HEK293 (cell line): ENCODE results near the gene FOXP4.
A peak's percentile ranks its signal among the peaks of the same experiment; 100 is the strongest.

Source experiments
- FEZF1 ChIP-seq: fragments of 450-650 bp; formaldehyde crosslinking; IDR thresholded peaks from 2 replicates; pipeline ENCODE4 v1.5.1; 2016; ENCODE audit warnings: missing biosample characterization, missing genetic modification characterization
- KLF16 ChIP-seq: fragments of 450-650 bp; formaldehyde crosslinking; IDR thresholded peaks from 2 replicates; pipeline ENCODE4 v1.5.1; 2017; ENCODE audit warnings: missing biosample characterization, missing genetic modification characterization
- SETDB1 ChIP-seq: IDR thresholded peaks from one replicate; pipeline ENCODE4 v1.6.1; 2017; ENCODE audit warnings: mild to moderate bottlenecking, low read length, moderate library complexity, mixed read lengths; ENCODE audit not compliant: insufficient read length
- ZFP69B ChIP-seq: fragments of 450-650 bp; formaldehyde crosslinking; IDR thresholded peaks from 2 replicates; pipeline ENCODE4 v1.5.1; 2016; ENCODE audit warnings: missing biosample characterization, missing genetic modification characterization
- ZNF157 ChIP-seq: fragments of 450-650 bp; formaldehyde crosslinking; IDR thresholded peaks from 2 replicates; pipeline ENCODE4 v1.5.1; 2016; ENCODE audit warnings: missing biosample characterization, missing genetic modification characterization
- ZNF423 ChIP-seq: fragments of 450-650 bp; formaldehyde crosslinking; IDR thresholded peaks from 2 replicates; pipeline ENCODE4 v1.5.1; 2016; ENCODE audit warnings: missing biosample characterization, missing genetic modification characterization
- ZNF473 ChIP-seq: fragments of 450-650 bp; formaldehyde crosslinking; IDR thresholded peaks from 2 replicates; pipeline ENCODE4 v1.5.1; 2017; ENCODE audit warnings: missing biosample characterization, missing genetic modification characterization
- ZNF501 ChIP-seq: fragments of 450-650 bp; formaldehyde crosslinking; IDR thresholded peaks from 2 replicates; pipeline ENCODE4 v1.5.1; 2016; ENCODE audit warnings: missing biosample characterization, missing genetic modification characterization
- ZNF510 ChIP-seq: fragments of 450-650 bp; formaldehyde crosslinking; IDR thresholded peaks from 2 replicates; pipeline ENCODE4 v1.5.1; 2018; ENCODE audit warnings: mild to moderate bottlenecking, missing genetic modification characterization, missing biosample characterization; ENCODE audit not compliant: insufficient replicate concordance
- ZNF555 ChIP-seq: fragments of 450-650 bp; formaldehyde crosslinking; conservative IDR thresholded peaks from 2 replicates; pipeline ENCODE4 v1.5.1; 2017; ENCODE audit warnings: missing biosample characterization, mild to moderate bottlenecking, missing genetic modification characterization, inconsistent platforms
- ZNF776 ChIP-seq: fragments of 450-650 bp; formaldehyde crosslinking; IDR thresholded peaks from 2 replicates; pipeline ENCODE4 v1.5.0; 2017; ENCODE audit warnings: missing biosample characterization, missing genetic modification characterization, borderline replicate concordance
- TF ChIP-seq, protein P1 (sequence below): fragments of 450-650 bp; formaldehyde crosslinking; IDR thresholded peaks from 2 replicates; pipeline ENCODE4 v1.5.1; 2016; ENCODE audit warnings: missing biosample characterization, missing genetic modification characterization, borderline replicate concordance
- TF ChIP-seq, protein P2 (sequence below): fragments of 450-650 bp; formaldehyde crosslinking; IDR thresholded peaks from 2 replicates; pipeline ENCODE4 v1.5.1; 2016; ENCODE audit warnings: missing biosample characterization, missing genetic modification characterization
- TF ChIP-seq, protein P3 (sequence below): fragments of 450-650 bp; formaldehyde crosslinking; IDR thresholded peaks from 2 replicates; pipeline ENCODE4 v1.5.1; 2016; ENCODE audit warnings: missing biosample characterization, missing genetic modification characterization
- TF ChIP-seq, protein P4 (sequence below): fragments of 450-650 bp; formaldehyde crosslinking; conservative IDR thresholded peaks from 2 replicates; pipeline ENCODE4 v1.5.1; 2016; ENCODE audit warnings: low read depth, missing biosample characterization, missing genetic modification characterization
- TF ChIP-seq, protein P5 (sequence below): fragments of 450-650 bp; formaldehyde crosslinking; IDR thresholded peaks from 2 replicates; pipeline ENCODE4 v1.5.1; 2016; ENCODE audit warnings: missing biosample characterization, missing genetic modification characterization
- TF ChIP-seq, protein P6 (sequence below): fragments of 450-650 bp; formaldehyde crosslinking; IDR thresholded peaks from 2 replicates; pipeline ENCODE4 v1.5.1; 2016; ENCODE audit warnings: missing biosample characterization, missing genetic modification characterization

FOXP4 gene

DNA sequence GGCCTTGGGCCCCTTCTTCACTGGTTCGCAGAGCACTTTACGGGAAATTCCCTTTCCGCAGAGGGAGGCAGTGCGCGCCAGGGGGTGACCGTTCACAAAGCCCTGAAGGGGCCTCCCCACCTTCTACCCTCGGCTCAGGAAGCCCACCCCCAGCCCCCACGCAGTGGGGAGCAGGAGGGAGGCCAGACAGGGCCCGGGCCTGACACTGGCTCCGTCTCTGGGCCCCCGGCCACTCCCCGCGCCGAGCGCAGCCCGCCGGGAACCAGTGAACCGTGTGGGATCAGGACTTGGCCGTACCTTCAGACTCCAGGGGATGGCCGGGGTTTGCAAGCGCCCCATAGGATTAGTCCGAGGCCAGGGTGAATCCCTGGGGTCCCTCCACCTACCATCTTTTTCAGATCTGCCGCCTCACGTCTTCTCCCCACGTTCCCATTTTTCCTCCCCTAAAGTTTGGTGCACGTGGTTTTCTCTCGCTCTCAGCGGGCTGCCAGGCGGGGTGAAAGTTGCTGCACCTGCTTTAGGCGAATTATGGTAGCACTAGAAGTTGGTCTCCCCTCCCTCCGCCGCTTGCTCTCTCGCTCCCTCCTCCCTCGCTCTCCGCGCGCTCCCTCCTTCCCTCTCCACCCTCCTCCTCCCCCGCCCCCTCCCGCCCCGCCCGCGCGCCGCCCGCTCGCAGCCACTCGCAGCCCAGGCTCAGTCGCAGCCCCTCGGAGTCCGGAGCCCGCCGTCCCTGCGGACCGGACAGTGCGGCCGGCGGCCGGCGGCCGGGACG is at the start of gene FOXP4 (continued):
- TF ChIP-seq, protein P1, sequence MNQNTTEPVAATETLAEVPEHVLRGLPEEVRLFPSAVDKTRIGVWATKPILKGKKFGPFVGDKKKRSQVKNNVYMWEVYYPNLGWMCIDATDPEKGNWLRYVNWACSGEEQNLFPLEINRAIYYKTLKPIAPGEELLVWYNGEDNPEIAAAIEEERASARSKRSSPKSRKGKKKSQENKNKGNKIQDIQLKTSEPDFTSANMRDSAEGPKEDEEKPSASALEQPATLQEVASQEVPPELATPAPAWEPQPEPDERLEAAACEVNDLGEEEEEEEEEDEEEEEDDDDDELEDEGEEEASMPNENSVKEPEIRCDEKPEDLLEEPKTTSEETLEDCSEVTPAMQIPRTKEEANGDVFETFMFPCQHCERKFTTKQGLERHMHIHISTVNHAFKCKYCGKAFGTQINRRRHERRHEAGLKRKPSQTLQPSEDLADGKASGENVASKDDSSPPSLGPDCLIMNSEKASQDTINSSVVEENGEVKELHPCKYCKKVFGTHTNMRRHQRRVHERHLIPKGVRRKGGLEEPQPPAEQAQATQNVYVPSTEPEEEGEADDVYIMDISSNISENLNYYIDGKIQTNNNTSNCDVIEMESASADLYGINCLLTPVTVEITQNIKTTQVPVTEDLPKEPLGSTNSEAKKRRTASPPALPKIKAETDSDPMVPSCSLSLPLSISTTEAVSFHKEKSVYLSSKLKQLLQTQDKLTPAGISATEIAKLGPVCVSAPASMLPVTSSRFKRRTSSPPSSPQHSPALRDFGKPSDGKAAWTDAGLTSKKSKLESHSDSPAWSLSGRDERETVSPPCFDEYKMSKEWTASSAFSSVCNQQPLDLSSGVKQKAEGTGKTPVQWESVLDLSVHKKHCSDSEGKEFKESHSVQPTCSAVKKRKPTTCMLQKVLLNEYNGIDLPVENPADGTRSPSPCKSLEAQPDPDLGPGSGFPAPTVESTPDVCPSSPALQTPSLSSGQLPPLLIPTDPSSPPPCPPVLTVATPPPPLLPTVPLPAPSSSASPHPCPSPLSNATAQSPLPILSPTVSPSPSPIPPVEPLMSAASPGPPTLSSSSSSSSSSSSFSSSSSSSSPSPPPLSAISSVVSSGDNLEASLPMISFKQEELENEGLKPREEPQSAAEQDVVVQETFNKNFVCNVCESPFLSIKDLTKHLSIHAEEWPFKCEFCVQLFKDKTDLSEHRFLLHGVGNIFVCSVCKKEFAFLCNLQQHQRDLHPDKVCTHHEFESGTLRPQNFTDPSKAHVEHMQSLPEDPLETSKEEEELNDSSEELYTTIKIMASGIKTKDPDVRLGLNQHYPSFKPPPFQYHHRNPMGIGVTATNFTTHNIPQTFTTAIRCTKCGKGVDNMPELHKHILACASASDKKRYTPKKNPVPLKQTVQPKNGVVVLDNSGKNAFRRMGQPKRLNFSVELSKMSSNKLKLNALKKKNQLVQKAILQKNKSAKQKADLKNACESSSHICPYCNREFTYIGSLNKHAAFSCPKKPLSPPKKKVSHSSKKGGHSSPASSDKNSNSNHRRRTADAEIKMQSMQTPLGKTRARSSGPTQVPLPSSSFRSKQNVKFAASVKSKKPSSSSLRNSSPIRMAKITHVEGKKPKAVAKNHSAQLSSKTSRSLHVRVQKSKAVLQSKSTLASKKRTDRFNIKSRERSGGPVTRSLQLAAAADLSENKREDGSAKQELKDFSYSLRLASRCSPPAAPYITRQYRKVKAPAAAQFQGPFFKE (tag by site-specific recombination), result 0 out of 2 replicates have a peak, but pooled peaks have one; percentile 45
- TF ChIP-seq ZFP69B (tag by site-specific recombination), result no peak; the same call in 1 of the 2 replicates
- TF ChIP-seq, protein P2, sequence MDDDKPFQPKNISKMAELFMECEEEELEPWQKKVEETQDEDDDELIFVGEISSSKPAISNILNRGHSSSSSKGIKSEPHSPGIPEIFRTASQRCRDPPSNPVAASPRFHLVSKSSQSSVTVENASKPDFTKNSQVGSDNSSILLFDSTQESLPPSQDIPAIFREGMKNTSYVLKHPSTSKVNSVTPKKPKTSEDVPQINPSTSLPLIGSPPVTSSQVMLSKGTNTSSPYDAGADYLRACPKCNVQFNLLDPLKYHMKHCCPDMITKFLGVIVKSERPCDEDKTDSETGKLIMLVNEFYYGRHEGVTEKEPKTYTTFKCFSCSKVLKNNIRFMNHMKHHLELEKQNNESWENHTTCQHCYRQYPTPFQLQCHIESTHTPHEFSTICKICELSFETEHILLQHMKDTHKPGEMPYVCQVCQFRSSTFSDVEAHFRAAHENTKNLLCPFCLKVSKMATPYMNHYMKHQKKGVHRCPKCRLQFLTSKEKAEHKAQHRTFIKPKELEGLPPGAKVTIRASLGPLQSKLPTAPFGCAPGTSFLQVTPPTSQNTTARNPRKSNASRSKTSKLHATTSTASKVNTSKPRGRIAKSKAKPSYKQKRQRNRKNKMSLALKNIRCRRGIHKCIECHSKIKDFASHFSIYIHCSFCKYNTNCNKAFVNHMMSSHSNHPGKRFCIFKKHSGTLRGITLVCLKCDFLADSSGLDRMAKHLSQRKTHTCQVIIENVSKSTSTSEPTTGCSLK (tag by site-specific recombination), result no peak
- TF ChIP-seq ZNF501 (tag by site-specific recombination), result peak; percentile 84; the same call in 1 of the 2 replicates
- no peak for TF ChIP-seq ZNF510 (tag by site-specific recombination)
- no peak for TF ChIP-seq FEZF1 (tag by site-specific recombination)
- TF ChIP-seq, protein P3, sequence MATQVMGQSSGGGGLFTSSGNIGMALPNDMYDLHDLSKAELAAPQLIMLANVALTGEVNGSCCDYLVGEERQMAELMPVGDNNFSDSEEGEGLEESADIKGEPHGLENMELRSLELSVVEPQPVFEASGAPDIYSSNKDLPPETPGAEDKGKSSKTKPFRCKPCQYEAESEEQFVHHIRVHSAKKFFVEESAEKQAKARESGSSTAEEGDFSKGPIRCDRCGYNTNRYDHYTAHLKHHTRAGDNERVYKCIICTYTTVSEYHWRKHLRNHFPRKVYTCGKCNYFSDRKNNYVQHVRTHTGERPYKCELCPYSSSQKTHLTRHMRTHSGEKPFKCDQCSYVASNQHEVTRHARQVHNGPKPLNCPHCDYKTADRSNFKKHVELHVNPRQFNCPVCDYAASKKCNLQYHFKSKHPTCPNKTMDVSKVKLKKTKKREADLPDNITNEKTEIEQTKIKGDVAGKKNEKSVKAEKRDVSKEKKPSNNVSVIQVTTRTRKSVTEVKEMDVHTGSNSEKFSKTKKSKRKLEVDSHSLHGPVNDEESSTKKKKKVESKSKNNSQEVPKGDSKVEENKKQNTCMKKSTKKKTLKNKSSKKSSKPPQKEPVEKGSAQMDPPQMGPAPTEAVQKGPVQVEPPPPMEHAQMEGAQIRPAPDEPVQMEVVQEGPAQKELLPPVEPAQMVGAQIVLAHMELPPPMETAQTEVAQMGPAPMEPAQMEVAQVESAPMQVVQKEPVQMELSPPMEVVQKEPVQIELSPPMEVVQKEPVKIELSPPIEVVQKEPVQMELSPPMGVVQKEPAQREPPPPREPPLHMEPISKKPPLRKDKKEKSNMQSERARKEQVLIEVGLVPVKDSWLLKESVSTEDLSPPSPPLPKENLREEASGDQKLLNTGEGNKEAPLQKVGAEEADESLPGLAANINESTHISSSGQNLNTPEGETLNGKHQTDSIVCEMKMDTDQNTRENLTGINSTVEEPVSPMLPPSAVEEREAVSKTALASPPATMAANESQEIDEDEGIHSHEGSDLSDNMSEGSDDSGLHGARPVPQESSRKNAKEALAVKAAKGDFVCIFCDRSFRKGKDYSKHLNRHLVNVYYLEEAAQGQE (tag by site-specific recombination), result no peak
- TF ChIP-seq, protein P4, sequence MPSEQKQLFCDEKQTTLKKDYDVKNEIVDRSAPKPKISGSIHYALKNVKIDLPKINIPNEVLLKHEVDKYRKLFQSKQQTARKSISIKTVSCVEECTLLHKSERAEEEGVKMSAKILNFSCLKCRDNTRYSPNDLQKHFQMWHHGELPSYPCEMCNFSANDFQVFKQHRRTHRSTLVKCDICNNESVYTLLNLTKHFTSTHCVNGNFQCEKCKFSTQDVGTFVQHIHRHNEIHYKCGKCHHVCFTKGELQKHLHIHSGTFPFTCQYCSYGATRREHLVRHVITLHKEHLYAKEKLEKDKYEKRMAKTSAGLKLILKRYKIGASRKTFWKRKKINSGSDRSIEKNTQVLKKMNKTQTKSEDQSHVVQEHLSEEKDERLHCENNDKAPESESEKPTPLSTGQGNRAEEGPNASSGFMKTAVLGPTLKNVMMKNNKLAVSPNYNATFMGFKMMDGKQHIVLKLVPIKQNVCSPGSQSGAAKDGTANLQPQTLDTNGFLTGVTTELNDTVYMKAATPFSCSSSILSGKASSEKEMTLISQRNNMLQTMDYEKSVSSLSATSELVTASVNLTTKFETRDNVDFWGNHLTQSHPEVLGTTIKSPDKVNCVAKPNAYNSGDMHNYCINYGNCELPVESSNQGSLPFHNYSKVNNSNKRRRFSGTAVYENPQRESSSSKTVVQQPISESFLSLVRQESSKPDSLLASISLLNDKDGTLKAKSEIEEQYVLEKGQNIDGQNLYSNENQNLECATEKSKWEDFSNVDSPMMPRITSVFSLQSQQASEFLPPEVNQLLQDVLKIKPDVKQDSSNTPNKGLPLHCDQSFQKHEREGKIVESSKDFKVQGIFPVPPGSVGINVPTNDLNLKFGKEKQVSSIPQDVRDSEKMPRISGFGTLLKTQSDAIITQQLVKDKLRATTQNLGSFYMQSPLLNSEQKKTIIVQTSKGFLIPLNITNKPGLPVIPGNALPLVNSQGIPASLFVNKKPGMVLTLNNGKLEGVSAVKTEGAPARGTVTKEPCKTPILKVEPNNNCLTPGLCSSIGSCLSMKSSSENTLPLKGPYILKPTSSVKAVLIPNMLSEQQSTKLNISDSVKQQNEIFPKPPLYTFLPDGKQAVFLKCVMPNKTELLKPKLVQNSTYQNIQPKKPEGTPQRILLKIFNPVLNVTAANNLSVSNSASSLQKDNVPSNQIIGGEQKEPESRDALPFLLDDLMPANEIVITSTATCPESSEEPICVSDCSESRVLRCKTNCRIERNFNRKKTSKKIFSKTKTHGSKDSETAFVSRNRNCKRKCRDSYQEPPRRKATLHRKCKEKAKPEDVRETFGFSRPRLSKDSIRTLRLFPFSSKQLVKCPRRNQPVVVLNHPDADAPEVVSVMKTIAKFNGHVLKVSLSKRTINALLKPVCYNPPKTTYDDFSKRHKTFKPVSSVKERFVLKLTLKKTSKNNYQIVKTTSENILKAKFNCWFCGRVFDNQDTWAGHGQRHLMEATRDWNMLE, result no peak
- TF ChIP-seq KLF16 (tag by site-specific recombination), result peak; percentile 68; the same call in 1 of the 2 replicates
- no peak for TF ChIP-seq ZNF157
- TF ChIP-seq ZNF776, result no peak
- TF ChIP-seq SETDB1, result no peak
- TF ChIP-seq ZNF473 (tag by site-specific recombination), result no peak
- no peak for TF ChIP-seq ZNF555 (tag by site-specific recombination)
- TF ChIP-seq ZNF423, result no peak; the same call in 1 of the 2 replicates
- TF ChIP-seq, protein P5, sequence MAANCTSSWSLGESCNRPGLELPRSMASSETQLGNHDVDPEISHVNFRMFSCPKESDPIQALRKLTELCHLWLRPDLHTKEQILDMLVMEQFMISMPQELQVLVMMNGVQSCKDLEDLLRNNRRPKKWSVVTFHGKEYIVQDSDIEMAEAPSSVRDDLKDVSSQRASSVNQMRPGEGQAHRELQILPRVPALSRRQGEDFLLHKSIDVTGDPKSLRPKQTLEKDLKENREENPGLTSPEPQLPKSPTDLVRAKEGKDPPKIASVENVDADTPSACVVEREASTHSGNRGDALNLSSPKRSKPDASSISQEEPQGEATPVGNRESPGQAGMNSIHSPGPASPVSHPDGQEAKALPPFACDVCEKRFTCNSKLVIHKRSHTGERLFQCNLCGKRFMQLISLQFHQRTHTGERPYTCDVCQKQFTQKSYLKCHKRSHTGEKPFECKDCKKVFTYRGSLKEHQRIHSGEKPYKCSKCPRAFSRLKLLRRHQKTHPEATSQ (tag by site-specific recombination), result 0 out of 2 replicates have a peak, but pooled peaks have one; percentile 43
- TF ChIP-seq, protein P6, sequence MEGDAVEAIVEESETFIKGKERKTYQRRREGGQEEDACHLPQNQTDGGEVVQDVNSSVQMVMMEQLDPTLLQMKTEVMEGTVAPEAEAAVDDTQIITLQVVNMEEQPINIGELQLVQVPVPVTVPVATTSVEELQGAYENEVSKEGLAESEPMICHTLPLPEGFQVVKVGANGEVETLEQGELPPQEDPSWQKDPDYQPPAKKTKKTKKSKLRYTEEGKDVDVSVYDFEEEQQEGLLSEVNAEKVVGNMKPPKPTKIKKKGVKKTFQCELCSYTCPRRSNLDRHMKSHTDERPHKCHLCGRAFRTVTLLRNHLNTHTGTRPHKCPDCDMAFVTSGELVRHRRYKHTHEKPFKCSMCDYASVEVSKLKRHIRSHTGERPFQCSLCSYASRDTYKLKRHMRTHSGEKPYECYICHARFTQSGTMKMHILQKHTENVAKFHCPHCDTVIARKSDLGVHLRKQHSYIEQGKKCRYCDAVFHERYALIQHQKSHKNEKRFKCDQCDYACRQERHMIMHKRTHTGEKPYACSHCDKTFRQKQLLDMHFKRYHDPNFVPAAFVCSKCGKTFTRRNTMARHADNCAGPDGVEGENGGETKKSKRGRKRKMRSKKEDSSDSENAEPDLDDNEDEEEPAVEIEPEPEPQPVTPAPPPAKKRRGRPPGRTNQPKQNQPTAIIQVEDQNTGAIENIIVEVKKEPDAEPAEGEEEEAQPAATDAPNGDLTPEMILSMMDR (tag by site-specific recombination), result no peak
